Mesendoderm (in vitro differentiated cells): ENCODE results near the gene DLG1.

Source experiments
- DNase-seq: peaks from one replicate; pipeline ENCODE4 v3.0.0; 2013
- H2AK5ac ChIP-seq: 2 replicates; pipeline ENCODE4 v1.6.1; 2013; ENCODE audit warnings: low read length, inconsistent platforms
- H2BK120ac ChIP-seq: 2 replicates; pipeline ENCODE4 v1.6.1; 2013; ENCODE audit warnings: low read depth, mild to moderate bottlenecking, low read length, moderate library complexity, mixed read lengths
- H2BK15ac ChIP-seq: replicated peaks from 2 replicates; pipeline ENCODE4 v1.6.1; 2013; ENCODE audit warnings: low read depth, mild to moderate bottlenecking, moderate library complexity
- H2BK5ac ChIP-seq: 2 replicates; pipeline ENCODE4 v1.6.1; 2013; ENCODE audit warnings: low read length, inconsistent platforms
- H3K18ac ChIP-seq: 2 replicates; pipeline ENCODE4 v1.6.1; 2013; ENCODE audit warnings: mild to moderate bottlenecking, low read length, mixed read lengths
- H3K23ac ChIP-seq: one replicate; pipeline ENCODE4 v1.6.1; 2013; ENCODE audit warnings: low read length
- H3K27ac ChIP-seq: 2 replicates; pipeline ENCODE4 v1.5.1; 2013; ENCODE audit warnings: low read depth, mild to moderate bottlenecking, inconsistent platforms, low read length, moderate library complexity
- H3K27me3 ChIP-seq: 2 replicates; pipeline ENCODE4 v1.6.1; 2013; ENCODE audit warnings: low read length, control low read depth, mild to moderate bottlenecking, inconsistent platforms; ENCODE audit not compliant: insufficient read depth, poor library complexity
- H3K36me3 ChIP-seq: 2 replicates; pipeline ENCODE4 v1.6.1; 2013; ENCODE audit warnings: low read length, inconsistent platforms; ENCODE audit not compliant: control insufficient read depth, insufficient read depth
- H3K4ac ChIP-seq: one replicate; pipeline ENCODE4 v1.6.1; 2013; ENCODE audit warnings: low read depth, mild to moderate bottlenecking, low read length, moderate library complexity
- H3K4me1 ChIP-seq: 2 replicates; pipeline ENCODE4 v1.6.1; 2013; ENCODE audit warnings: low read depth, low read length, inconsistent platforms; ENCODE audit not compliant: control insufficient read depth
- H3K4me2 ChIP-seq: 2 replicates; pipeline ENCODE4 v1.6.1; 2013; ENCODE audit warnings: low read length
- H3K4me3 ChIP-seq: 2 replicates; pipeline ENCODE4 v1.5.1; 2013; ENCODE audit warnings: mild to moderate bottlenecking, low read length
- H3K56ac ChIP-seq: one replicate; pipeline ENCODE4 v1.6.1; 2013; ENCODE audit warnings: low read length
- H3K79me1 ChIP-seq: 2 replicates; pipeline ENCODE4 v1.6.1; 2013; ENCODE audit warnings: low read length, inconsistent platforms
- H3K79me2 ChIP-seq: 2 replicates; pipeline ENCODE4 v1.6.1; 2013; ENCODE audit warnings: mild to moderate bottlenecking, low read length; ENCODE audit not compliant: control insufficient read depth, insufficient read depth
- H3K9ac ChIP-seq: 2 replicates; pipeline ENCODE4 v1.6.1; 2013; ENCODE audit warnings: low read length, inconsistent platforms
- H4K5ac ChIP-seq: one replicate; pipeline ENCODE4 v1.6.1; 2013; ENCODE audit warnings: low read length
- H4K8ac ChIP-seq: one replicate; pipeline ENCODE4 v1.6.1; 2013; ENCODE audit warnings: low read depth, mild to moderate bottlenecking, control low read depth, low read length, moderate library complexity
- WGBS: extraction: QIAGEN DNeasy Blood & Tissue Kit; methylation state at CpG from one replicate; pipeline ENCODE4 v1.1.7; 2013; ENCODE audit warnings: low lambda C conversion rate, missing lambda C conversion rate; ENCODE audit not compliant: insufficient coverage; ENCODE audit errors: extremely low coverage; 5-methylcytosine and 5-hydroxymethylcytosine counted together

The DLG1 gene

DNA sequence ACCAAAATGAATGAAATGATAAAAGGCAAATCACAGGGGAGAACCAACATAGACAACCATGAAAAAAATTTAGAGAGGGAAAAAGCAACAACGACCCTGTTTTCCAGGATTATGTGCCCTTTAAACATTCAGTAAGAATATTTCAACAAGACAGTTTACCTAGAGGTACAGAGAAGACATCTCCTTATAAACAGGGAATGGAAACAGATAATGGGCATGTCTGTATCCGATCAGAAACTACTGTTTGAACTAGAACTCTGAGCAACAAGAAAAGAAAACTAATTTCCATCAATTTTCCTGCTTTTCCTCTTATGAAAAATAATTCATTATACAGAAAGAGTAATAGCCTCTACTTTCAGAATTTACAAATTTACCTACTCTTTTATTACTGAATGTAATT, 39.3 kb downstream of the DLG1 start:
- no peak overlapping the region for H2BK120ac ChIP-seq
- DNase-seq: no peak

DNA sequence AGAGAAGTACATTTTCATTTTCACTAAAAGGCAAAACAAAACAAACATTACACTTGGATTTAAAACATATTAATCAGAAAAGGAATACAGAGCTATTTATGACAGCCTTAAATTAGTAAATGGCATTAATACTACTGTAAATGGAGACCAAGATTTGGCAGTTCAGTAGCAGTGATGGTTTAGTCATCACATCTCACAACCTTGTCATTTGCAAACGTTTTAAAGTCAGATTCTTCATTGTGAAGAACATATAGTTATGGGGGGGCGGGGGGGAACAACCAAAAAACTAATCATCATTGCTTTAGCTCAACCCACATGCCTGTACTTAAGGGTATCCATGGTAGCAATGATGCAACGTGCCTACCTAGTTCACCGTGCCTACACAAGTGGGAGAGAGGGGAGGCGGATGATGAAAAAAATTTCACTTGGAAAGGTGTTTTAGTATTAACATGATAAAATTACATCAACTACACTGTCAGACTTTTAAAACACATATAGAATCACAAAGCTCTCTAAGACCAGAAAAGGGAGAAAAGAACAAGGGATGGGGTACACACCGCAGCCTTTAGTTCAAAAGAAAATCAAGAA, 40.1 kb downstream of the DLG1 start:
- no peak overlapping the region for H3K4me2 ChIP-seq
- H4K5ac ChIP-seq: no peak overlapping the region
- no peak overlapping the region for H3K18ac ChIP-seq
- H3K4me1 ChIP-seq: peaks cover 6% of the 10 kb centered on the region
- H2BK120ac ChIP-seq: no peak overlapping the region
- no peak overlapping the region for H3K4me3 ChIP-seq
- no peak overlapping the region for H2BK5ac ChIP-seq
- no peak overlapping the region for H2AK5ac ChIP-seq
- no peak overlapping the region for H2BK15ac ChIP-seq
- no peak for DNase-seq
- no peaks in the 10 kb centered on the region for H3K36me3 ChIP-seq
- no peak overlapping the region for H3K4ac ChIP-seq
- H4K8ac ChIP-seq: no peak overlapping the region
- H3K9ac ChIP-seq: no peak overlapping the region
- H3K23ac ChIP-seq: no peak overlapping the region
- no peaks in the 10 kb centered on the region for H3K27me3 ChIP-seq
- WGBS: no CpG with 5 or more reads among the region's 6 CpGs
- H3K56ac ChIP-seq: no peak overlapping the region
- peaks cover 20% of the 10 kb centered on the region for H3K79me1 ChIP-seq
- H3K27ac ChIP-seq: no peak overlapping the region
- H3K79me2 ChIP-seq: peaks cover 36% of the 10 kb centered on the region

More for the DNA sequence above, 39.3 kb downstream of the DLG1 start:
- H3K18ac ChIP-seq: no peak overlapping the region
- H3K4me3 ChIP-seq: no peak overlapping the region
- no peak overlapping the region for H3K56ac ChIP-seq
- H3K4me1 ChIP-seq: peaks cover 6% of the 10 kb centered on the region
- no CpG with 5 or more reads among the region's 2 CpGs for WGBS
- no peak overlapping the region for H3K4me2 ChIP-seq
- H2BK5ac ChIP-seq: no peak overlapping the region
- peaks cover 16% of the 10 kb centered on the region for H3K79me1 ChIP-seq
- H3K27ac ChIP-seq: no peak overlapping the region
- H2BK15ac ChIP-seq: no peak overlapping the region
- H3K4ac ChIP-seq: no peak overlapping the region
- H3K23ac ChIP-seq: no peak overlapping the region
- no peaks in the 10 kb centered on the region for H3K36me3 ChIP-seq
- no peak overlapping the region for H3K9ac ChIP-seq
- no peak overlapping the region for H2AK5ac ChIP-seq
- H3K79me2 ChIP-seq: peaks cover 31% of the 10 kb centered on the region
- H4K5ac ChIP-seq: no peak overlapping the region
- H4K8ac ChIP-seq: no peak overlapping the region
- no peaks in the 10 kb centered on the region for H3K27me3 ChIP-seq

DNA sequence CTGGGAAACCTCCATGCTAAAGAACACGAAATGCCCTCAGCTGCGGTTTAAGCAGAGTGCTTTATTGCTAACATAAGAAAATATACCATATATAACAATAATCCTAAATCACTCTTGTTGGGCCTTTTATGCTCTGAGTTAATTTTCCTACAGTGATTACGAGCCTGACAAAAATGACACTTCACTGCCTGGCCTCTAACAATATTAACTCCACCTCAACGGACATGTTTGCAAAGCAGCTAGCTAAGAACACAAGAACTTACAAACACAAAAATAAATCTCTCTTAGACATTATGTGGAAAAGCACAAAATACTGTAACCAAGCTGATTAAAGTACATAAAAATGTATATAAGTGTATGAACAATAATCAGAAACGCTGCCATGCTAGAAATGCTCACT, 40.7 kb downstream of the DLG1 start:
- WGBS: no CpG with 5 or more reads among the region's 5 CpGs

DNA sequence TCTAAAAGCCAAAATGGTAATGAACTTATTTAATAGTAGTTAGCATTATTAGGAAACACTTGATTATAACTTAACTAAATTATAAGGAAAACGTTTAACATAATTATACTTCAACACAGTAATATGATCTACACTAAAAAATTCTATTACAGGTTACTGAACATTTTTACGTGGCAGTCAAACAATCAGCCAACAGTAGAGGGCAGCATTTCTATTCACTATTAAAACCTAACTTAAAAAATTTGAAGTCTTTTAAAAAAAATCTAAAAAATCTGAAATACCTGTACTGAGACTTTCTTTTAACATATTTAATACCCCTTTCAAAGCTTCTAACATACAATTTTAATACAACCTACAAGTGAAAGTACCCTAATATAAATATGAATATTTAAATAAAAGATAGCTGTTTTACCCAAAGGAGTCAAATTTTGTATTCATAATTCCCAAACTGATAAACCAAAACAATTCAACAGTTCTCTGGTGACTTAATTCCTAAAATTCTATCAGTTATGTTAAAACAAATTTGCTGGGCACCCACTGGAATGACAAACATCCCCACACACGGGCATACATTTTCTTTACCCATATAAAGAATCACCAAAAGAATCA, 41.5 kb downstream of the DLG1 start:
- no CpG with 5 or more reads among the region's 3 CpGs for WGBS
- Histone ChIP-seq H2AK5ac (no peak overlapping the region), H4K5ac (no peak overlapping the region), H3K36me3 (no peaks in the 10 kb centered on the region), H3K4me1 (peaks cover under 1% of the 10 kb centered on the region), H3K56ac (no peak overlapping the region), H2BK15ac (no peak overlapping the region), H3K27me3 (no peaks in the 10 kb centered on the region), H2BK120ac (no peak overlapping the region), H3K9ac (no peak overlapping the region), H3K23ac (no peak overlapping the region), H3K27ac (no peak overlapping the region), H3K18ac (no peak overlapping the region), H3K79me2 (peaks cover 32% of the 10 kb centered on the region), H3K4me3 (no peak overlapping the region), H2BK5ac (no peak overlapping the region), H4K8ac (no peak overlapping the region), H3K4ac (no peak overlapping the region), H3K79me1 (peaks cover 14% of the 10 kb centered on the region), H3K4me2 (no peak overlapping the region)
- no peak for DNase-seq

More for the DNA sequence above, 40.7 kb downstream of the DLG1 start:
- H4K5ac ChIP-seq: no peak overlapping the region
- peaks cover 6% of the 10 kb centered on the region for H3K4me1 ChIP-seq
- H3K9ac ChIP-seq: no peak overlapping the region
- H3K36me3 ChIP-seq: no peaks in the 10 kb centered on the region
- H3K4me3 ChIP-seq: no peak overlapping the region
- H3K23ac ChIP-seq: no peak overlapping the region
- H3K18ac ChIP-seq: no peak overlapping the region
- no peak overlapping the region for H3K4me2 ChIP-seq
- H2AK5ac ChIP-seq: no peak overlapping the region
- H3K4ac ChIP-seq: no peak overlapping the region
- H2BK15ac ChIP-seq: no peak overlapping the region
- no peak for DNase-seq
- H3K79me1 ChIP-seq: peaks cover 20% of the 10 kb centered on the region
- H4K8ac ChIP-seq: no peak overlapping the region
- no peak overlapping the region for H3K56ac ChIP-seq
- no peak overlapping the region for H2BK5ac ChIP-seq
- H2BK120ac ChIP-seq: no peak overlapping the region
- H3K27ac ChIP-seq: no peak overlapping the region
- H3K27me3 ChIP-seq: no peaks in the 10 kb centered on the region
- peaks cover 37% of the 10 kb centered on the region for H3K79me2 ChIP-seq

- Histone ChIP-seq H3K36me3 (no peaks in the 10 kb centered on the region), H3K79me2 (peaks cover 35% of the 10 kb centered on the region), H2BK120ac (no peak overlapping the region), H3K27me3 (no peaks in the 10 kb centered on the region), H3K27ac (no peak overlapping the region), H3K4me3 (no peak overlapping the region), H3K23ac (no peak overlapping the region), H2BK15ac (no peak overlapping the region), H3K18ac (no peak overlapping the region), H3K79me1 (peaks cover 14% of the 10 kb centered on the region), H4K8ac (no peak overlapping the region), H3K9ac (no peak overlapping the region), H3K56ac (no peak overlapping the region), H2AK5ac (no peak overlapping the region), H4K5ac (no peak overlapping the region), H3K4me2 (no peak overlapping the region), H2BK5ac (no peak overlapping the region), H3K4me1 (no peaks in the 10 kb centered on the region), H3K4ac (no peak overlapping the region)
- DNase-seq: no peak
- no CpG with 5 or more reads among the region's 4 CpGs for WGBS
Observed at GRCh38 chr3:197256104-197256503, 42.3 kb downstream of the DLG1 start.
